ENCODE data around the gene CELSR1.
A peak's percentile ranks its signal among the peaks of the same experiment; 100 is the strongest.

Gene CELSR1

DNA sequence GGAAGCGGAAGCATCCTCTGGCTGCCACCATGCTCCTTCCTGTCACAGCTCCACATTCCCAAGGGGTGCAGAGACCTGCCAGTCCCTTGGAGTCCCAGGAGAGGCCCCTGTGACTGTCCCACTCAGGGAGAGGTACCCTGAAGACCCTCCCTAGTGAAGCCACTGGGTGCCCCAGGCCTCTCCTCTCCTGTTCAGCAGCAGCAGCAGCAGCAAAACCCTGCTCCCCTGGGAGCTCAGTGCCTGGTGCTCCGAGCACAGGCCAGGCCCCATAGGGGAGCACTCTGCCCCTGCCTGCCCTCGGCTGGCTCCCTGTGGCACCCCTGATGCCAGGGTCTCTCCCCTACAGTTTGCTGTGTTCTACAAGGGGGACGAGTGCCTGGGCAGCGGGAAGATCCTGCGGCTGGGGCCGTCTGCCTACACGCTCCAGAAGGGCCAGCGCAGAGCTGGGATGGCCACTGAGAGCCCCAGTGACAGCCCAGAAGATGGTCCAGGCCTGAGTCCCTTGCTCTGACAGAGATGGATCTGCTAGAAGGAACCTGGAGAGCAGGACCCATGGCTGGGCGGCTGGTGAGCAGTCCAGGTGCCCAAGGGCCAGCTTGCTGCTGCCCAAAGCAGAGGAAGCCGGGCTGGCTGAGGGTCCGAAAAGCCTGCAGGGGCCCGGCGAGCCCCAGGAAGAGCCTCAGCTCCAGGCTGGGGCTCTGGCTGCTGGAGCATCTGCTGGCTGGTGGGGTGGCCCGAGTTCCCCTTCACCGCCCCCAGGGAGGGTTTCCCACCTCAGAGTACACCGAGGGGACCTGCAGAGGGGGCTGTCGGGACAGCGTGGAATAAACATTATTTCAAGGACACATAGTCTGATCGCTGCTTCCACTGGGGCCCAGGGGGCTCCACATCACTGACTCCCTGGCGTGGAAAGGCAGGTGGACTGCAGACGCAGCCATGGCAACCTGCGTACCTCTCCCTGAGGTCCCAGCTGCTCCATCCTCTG is 180.6 kb downstream of the CELSR1 start:
- Histone ChIP-seq H3K36me3 (peaks cover 66% of the 10 kb centered on the region), H4K20me1 (peaks cover 97% of the 10 kb centered on the region), H3K27ac (peak overlapping the region; percentile 73), H3K4me3 (peak overlapping the region; percentile 5; the same call in 1 of the 2 replicates), H3K27me3 (peaks cover 2% of the 10 kb centered on the region; the same call in 1 of the 2 replicates), H3K9me3 (no peaks in the 10 kb centered on the region), H3K9ac (peak overlapping the region; percentile 50), H3K4me2 (peak overlapping the region; percentile 98), H3K4me1 (peaks cover 69% of the 10 kb centered on the region)
- TF ChIP-seq Cebpa-rat (IDR thresholded peaks at IDR 0.05), result no peak

DNA sequence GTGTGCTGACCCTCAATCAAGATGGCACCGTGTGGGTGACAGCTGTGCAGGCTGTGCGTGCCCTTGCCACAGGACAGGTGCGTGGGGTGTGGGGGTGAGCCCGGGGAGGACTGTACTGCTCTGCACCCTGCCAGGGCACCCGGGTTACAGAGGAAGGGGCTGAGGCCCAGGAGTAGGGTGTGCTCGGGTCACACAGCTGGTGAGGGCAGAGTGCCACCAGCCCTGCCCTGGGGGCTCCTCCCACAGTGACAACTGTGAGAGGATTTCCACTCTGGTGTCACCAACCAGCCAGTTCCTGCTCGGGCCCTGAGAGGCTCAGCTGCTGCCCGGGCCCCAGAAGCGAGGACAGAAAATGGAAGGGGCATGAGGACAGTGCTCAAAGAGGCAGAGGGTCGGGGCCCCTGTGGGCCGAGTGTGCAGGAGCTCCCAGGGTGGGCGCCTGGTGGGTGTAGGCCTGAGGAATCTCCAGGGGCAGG is 181.4 kb downstream of the CELSR1 start:
- H3K9me3 ChIP-seq, result no peaks in the 10 kb centered on the region
- no peak for TF ChIP-seq Cebpa-rat (IDR thresholded peaks at IDR 0.05)
- peak overlapping the region; percentile 5; the same call in 1 of the 2 replicates for H3K4me3 ChIP-seq
- H3K4me1 ChIP-seq, result peaks cover 65% of the 10 kb centered on the region
- peaks cover 73% of the 10 kb centered on the region for H3K36me3 ChIP-seq
- H3K27ac ChIP-seq, result peak overlapping the region; percentile 73
- peaks cover 96% of the 10 kb centered on the region for H4K20me1 ChIP-seq
- peak overlapping the region; percentile 98 for H3K4me2 ChIP-seq
- no peaks in the 10 kb centered on the region for H3K27me3 ChIP-seq
- peak overlapping the region; percentile 50 for H3K9ac ChIP-seq

DNA sequence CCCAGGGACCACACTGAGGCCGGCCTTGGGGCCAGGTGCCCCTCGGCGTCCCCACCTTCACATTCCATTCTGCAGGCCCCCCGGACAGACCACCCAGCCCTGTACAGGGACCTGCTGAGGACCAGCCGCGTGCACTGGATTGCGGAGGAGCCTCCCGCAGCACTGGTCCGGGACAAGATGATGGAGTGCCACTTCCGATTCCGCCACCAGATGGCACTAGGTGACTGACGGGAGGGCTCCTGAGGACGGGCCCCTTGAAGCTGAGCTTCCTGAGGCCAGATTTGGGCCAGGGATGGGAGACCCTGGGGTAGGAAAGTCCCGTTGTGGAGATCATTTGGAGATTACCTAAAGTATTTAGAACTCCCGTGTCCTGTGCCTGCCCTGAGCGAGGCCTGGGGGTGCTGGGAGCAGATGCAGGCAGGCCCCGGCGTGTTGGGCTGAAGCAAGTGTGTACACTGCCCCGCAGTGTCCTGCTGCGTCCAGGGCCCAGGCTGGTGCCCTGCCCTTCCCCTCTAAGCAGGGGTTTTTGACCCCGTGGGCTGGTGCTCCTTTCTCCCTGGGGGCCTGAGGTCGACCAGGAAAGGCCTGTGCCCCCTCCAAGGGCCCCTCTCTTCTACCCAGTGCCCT is 181.9 kb downstream of the CELSR1 start:
- no peak for TF ChIP-seq Cebpa-rat (IDR thresholded peaks at IDR 0.05)
- Histone ChIP-seq H3K36me3 (peaks cover 79% of the 10 kb centered on the region), H3K9me3 (no peaks in the 10 kb centered on the region), H3K4me2 (peak overlapping the region; percentile 98), H3K9ac (peak overlapping the region; percentile 50; the same call in 1 of the 2 replicates), H3K27me3 (no peaks in the 10 kb centered on the region), H3K4me3 (0 out of 2 replicates have a peak overlapping the region, but pooled peaks have one; percentile 5), H3K27ac (peak overlapping the region; percentile 73), H3K4me1 (peaks cover 65% of the 10 kb centered on the region), H4K20me1 (peaks cover 96% of the 10 kb centered on the region)

DNA sequence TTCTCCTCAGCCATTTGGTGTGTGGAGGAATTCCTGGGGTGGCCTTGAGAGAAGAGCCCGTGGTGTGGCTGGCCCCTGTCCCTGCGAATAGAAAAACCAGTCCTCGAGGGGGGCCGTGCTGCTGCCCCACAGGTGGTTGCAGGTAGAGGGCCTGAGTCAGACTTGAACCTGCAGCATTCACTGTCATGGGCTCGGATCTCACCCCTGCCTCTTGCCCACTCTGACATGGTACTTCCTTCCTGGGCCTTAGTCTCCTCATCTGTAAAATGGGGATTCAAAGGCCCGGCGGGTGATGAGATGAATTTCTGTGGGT is 182.5 kb downstream of the CELSR1 start:
- no peaks in the 10 kb centered on the region for H3K9me3 ChIP-seq
- no peak for TF ChIP-seq Cebpa-rat (IDR thresholded peaks at IDR 0.05)
- peaks cover 83% of the 10 kb centered on the region for H3K36me3 ChIP-seq
- no peak overlapping the region for H3K4me3 ChIP-seq
- peak overlapping the region; percentile 98 for H3K4me2 ChIP-seq
- H3K27ac ChIP-seq, result no peak overlapping the region; the same call in 1 of the 2 replicates
- H3K27me3 ChIP-seq, result no peaks in the 10 kb centered on the region
- H3K9ac ChIP-seq, result no peak overlapping the region
- H3K4me1 ChIP-seq, result peaks cover 65% of the 10 kb centered on the region
- peaks cover 96% of the 10 kb centered on the region for H4K20me1 ChIP-seq

DNA sequence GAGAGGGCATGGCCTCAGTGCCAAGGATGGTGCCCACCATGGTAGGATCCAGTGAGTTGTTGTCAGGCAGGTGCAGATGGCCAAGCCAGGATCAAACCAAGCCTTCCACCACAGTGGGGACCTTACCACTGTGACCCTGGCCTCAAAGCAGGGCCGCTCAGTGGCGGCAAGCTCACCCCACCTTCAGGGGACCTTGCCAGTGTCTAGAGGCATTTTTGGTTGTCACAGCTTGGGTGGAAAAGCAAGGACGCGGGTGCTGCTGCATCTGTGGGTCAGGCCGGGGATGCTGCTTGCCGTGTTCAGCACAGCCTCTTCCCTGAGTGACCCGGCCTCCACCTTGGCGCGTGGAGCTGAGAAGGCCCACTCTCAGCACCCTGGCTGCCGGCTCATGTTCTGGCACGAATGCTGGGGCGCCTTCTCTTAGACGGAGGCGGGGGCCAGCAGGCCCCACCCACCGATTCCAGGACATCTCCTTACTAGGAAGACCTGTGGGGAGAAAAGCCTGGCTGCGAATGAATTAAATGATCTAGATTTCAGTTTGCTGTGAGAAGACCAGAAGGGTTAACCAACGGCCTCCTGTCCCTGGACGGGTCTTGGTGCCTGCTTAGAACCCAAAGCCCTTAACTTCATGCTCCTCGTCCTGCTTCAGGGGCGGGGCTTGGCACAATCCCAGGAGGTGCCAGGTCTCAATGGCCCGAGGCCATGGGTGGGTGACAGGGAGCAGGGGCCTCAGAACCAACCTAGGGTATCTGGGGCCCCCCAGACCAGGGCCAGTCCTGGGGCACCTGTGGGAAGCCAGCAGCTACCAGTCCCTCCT is 183.0 kb downstream of the CELSR1 start:
- Histone ChIP-seq H3K36me3 (peaks cover 83% of the 10 kb centered on the region), H3K27me3 (no peaks in the 10 kb centered on the region), H3K4me3 (no peak overlapping the region), H3K4me1 (peaks cover 65% of the 10 kb centered on the region), H3K27ac (peak overlapping the region; percentile 57), H3K4me2 (peak overlapping the region; percentile 98), H3K9ac (no peak overlapping the region), H4K20me1 (peaks cover 94% of the 10 kb centered on the region), H3K9me3 (no peaks in the 10 kb centered on the region)
- TF ChIP-seq Cebpa-rat (IDR thresholded peaks at IDR 0.05), result no peak

DNA sequence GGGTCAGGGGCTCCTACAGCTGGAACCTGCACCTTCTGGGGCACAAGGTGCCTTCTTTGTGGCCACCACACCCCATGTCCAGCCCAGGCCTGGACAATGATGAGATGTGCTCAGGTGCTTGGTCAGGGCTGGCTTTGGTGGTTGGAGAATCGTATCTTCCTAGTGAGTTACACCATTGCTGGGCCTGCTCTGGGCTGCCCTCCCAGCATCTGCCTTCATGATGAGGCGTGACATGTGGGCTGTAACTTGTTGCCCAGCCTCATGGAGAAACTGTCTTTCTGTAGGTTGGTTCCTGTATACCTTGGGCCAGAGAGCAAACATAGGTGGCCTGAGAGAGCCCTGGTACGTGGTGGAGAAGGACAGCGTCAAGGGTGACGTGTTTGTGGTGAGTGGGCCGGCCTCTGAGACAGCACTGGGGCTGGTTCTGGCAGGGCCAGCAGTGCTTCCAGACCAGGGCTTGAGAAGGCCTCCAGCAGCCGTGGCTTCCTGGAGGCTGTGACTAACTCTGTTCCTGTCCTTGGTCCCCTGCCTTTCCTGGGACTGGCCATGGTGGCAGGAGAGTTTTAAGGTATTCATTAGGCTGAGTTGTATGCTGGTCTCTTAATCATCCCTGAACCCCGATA is 183.8 kb downstream of the CELSR1 start:
- H3K27ac ChIP-seq, result peak overlapping the region; percentile 57
- peaks cover 92% of the 10 kb centered on the region for H4K20me1 ChIP-seq
- no peak overlapping the region for H3K4me3 ChIP-seq
- H3K9me3 ChIP-seq, result no peaks in the 10 kb centered on the region
- no peak for TF ChIP-seq Cebpa-rat (IDR thresholded peaks at IDR 0.05)
- H3K27me3 ChIP-seq, result no peaks in the 10 kb centered on the region
- H3K9ac ChIP-seq, result peak overlapping the region; percentile 26; the same call in 1 of the 2 replicates
- H3K4me1 ChIP-seq, result peaks cover 65% of the 10 kb centered on the region
- H3K36me3 ChIP-seq, result peaks cover 83% of the 10 kb centered on the region
- H3K4me2 ChIP-seq, result peak overlapping the region; percentile 74

DNA sequence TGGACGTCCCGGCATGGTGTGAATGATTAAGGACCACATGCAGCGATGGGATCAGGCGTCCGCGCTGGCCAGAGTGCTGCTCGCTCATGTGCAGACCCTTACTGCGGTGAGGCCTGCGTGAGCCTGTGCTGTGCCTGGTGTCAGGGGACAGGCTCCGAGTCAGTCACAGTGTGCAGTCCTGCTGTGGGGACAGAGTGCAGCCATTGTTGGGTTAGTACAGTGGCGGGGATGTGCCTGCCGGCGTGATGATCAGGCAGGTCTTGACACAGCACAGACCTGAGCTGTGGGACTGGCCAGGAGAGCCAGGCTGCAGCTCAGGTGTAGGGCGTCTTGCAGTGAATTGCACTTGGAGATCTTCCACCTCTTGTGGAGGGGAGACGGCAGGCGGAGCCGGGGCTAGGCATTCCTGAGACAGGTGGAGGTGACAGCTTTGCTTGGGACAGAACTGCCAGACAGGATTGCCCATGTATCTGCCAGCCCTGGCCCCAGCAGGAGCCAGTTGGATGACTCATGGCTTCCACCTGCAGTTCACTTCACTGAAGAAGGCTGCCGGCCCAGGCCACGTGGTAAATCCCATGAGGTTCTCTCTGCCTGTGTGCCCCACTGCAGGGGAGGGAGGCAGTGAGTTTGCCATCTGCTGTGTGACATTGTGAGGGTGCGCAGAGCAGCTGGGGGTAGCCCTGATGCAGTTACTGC is 184.6 kb downstream of the CELSR1 start:
- Histone ChIP-seq H3K4me2 (peak overlapping the region; percentile 74), H3K9me3 (no peaks in the 10 kb centered on the region), H3K4me1 (peaks cover 61% of the 10 kb centered on the region), H3K27me3 (no peaks in the 10 kb centered on the region), H3K4me3 (no peak overlapping the region), H4K20me1 (peaks cover 92% of the 10 kb centered on the region), H3K36me3 (peaks cover 83% of the 10 kb centered on the region), H3K27ac (peak overlapping the region; percentile 72), H3K9ac (peak overlapping the region; percentile 18; the same call in 1 of the 2 replicates)
- TF ChIP-seq Cebpa-rat (IDR thresholded peaks at IDR 0.05), result no peak

DNA sequence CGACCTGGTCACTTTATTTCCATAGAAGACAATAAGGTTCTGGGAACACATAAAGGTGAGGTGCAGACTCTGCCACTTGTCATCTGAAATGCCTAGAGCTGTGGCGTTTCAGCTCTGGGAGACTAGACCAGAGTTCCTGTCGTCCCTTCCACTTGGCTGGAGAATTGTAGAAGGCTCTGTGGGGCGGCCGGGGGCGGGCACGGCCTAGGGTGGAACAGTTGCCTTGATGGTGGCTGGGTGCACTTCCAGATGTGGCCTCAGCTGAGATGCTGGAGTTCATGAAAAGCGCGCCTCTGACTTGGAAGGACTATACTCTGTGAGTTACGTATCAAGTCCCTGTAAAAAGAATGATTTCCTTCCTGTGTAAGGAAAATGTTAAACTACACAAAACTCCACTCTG is 185.1 kb downstream of the CELSR1 start:
- Histone ChIP-seq H3K9ac (peak overlapping the region; percentile 18), H3K9me3 (no peaks in the 10 kb centered on the region), H3K4me3 (no peak overlapping the region), H3K4me1 (peaks cover 57% of the 10 kb centered on the region), H3K36me3 (peaks cover 84% of the 10 kb centered on the region), H3K27ac (peak overlapping the region; percentile 72), H3K27me3 (no peaks in the 10 kb centered on the region), H3K4me2 (peak overlapping the region; percentile 74), H4K20me1 (peaks cover 92% of the 10 kb centered on the region)
- TF ChIP-seq Cebpa-rat (IDR thresholded peaks at IDR 0.05), result no peak

Measured in BLaER1 (cell line).